OCI-M1 (cell line): ENCODE measurements around the gene MKLN1.
"Not testable (repeated sequence)": the region's sequence is repeated elsewhere in the genome, so short reads cannot be mapped to it uniquely, and the experiment has no call there.

ENCODE experiments used
- DNase-seq: peaks from one replicate; lab custom pipeline; 2025; lab: John Stamatoyannopoulos, UW

The MKLN1 gene

DNA sequence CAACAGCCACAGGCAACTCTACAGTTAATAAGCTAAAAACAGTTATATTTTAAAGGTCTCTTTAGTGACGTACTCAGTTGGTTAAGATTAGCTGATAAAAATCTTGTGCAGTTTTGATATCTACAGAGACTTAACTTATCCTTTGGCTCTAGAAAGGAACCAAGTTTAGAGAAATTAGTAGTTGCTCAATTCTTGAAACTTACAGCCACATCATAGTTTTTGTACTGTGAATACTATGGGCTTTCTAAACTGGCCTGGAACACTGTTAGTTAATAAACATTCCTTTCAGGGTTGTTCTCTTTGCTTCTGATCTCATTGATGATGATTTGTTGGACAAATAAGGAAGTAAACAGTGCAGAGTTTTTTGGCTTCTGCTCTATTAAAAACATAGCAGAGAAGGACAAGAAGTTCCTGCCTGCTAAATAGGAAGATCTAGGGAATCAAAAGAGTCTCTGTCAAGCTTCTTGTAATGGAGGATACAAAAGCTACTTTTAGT lies 73.1 kb downstream of the MKLN1 start:
- DNase-seq, result peak; percentile 23

DNA sequence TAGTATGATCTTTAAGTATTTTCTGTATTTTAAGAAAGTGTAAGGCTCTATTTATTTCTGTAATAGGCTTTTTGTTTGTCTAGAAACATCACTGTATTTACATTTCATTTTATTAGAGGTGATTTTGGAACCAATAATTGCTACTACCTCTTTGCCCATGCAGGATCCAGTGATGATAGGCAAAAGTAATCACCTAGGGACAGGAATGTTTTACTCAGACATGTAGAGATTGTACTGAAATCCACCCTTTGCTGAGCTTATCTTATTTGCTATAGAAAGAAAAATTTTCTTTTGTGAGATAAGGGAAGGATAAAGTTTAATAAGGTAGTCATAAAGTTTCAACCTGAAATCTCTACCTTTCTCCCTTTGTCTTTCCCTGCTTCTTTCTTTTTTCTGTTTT lies 73.5 kb downstream of the MKLN1 start:
- DNase-seq, result no peak

GRCh38 chr7:131403322-131403721 lies 75.6 kb downstream of the MKLN1 start:
- DNase-seq, result no peak

- DNase-seq, result no peak
These were observed 76.7 kb downstream of the MKLN1 start for GRCh38 chr7:131404226-131404911.

DNA sequence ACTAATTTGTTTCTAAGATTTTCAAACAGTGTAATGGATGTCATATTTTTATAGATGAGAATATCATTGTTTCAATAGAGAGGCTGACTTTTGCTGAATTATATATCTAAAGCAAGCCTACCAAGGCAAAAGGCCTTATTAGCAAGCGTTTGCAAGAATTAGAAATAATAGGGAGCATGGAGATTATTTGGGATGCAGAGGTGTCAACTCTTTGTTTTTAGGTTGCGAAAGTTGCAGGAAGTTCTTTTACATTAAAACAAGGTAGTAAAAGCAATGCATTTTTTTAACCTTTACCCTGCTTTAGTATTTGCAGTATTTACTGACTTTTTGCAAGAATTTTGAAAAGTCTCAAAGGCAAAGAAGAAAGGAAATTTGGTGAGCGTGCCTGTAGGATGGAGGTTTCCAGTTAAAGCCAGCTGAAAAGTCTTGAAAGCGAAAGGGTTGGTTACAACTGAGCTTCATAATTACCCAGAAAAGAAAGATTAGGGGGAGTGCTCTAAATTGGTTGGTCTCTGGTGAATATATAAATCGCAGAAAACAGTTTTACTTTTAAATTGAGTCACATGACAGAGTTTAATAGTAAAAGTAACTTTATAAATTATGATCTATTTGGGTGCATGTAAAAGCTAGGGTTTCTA lies 81.6 kb downstream of the MKLN1 start:
- DNase-seq, result no peak

DNA sequence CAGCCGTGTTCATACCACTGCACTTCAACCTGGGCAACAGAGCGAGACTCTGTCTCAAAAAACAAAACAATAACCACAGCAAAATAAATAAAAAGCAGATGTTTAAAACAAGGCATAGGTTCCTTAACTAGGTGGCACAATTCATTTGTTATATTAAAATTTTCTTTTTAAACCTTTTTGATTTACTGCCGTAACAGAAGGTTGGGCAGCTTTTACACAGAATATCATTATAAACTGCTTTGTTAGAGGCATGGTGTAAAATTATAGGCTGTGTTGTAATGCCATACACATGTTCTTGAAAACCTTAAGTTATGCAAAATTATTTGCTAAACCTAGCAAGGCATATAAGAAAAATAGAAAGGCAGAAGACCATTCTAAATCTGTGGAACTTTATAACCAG lies 84.4 kb downstream of the MKLN1 start:
- no peak for DNase-seq

DNA sequence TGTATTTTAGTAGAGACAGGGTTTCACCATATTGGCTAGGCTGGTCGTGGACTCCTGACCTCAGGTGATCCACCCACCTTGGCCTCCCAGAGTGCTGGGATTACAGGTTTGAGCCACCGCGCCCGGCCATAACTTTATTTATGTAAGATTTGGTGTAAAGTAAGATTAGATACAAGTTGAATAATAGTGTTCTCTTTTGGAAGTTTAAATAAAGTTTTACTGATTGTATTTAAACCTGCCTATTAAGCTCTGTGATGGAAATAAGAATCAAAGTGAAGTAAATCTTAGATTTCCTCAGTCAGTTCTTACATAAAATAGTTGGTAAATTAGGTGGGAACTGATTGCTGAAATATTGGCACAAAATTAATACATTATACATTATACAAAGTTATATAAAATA lies 86.0 kb downstream of the MKLN1 start:
- DNase-seq, result no peak

GRCh38 chr7:131424219-131424822 lies 96.6 kb downstream of the MKLN1 start:
- peak; percentile 62 for DNase-seq

- no peak for DNase-seq
These were observed 98.3 kb downstream of the MKLN1 start for GRCh38 chr7:131425992-131426391.

GRCh38 chr7:131430826-131431225 lies 103.2 kb downstream of the MKLN1 start:
- DNase-seq, result not testable (repeated sequence)

DNA sequence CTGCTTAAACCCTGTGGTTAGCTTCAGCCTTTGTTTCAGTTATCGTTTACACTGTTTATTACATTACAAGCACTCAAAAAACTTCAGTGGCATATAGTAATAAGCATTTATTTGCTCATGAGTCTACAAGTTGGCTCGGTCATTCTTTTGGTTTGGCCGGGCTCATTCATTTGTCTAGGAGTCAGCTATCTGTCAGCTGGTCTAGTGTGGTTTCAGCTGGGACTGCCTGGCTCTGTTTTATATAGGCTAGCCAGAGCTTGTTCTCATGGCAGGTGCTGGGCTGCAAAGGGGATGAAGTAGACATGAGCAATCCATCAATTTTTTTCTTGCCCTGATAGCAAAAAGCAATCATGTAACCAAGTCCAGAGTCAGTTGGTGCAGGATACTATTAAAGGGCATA lies 103.6 kb downstream of the MKLN1 start:
- DNase-seq, result no peak

DNA sequence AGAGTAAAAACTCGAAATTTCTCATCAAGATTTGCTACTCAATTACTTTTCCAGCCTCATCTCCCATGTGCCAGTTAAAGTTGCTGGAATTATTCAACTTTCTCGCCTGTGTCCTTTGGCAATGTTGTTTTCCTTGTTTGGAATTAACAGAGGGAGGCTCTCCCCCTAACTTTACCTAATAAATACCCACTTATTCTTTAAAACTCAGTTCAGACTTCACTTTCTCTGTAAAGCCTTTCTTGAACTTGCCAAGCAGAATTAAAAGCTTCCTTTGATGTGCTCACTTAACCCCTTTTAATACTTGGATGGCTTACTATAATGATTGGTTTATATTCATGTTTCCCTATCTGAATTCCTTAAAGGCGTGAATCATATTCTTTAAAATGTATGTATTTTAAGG lies 104.1 kb downstream of the MKLN1 start:
- no peak for DNase-seq

DNA sequence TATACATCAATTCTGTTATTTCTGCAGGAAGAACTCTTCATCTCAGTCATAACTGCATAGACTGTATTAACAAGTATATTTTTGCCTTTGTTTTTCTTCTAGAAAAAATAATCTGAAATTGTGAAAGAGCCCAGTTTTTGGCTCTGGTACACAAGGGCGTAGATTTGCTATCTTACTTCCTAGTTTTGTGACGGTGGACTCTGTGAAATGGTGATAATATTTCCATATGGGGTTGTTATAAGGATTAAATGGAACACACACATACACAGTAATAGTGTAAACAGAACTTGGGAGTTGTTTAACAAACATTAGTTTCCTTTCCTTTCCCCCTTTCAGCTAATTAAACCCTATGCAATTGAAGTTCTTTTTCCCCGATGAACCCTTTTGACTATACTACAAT lies 108.7 kb downstream of the MKLN1 start:
- no peak for DNase-seq

DNA sequence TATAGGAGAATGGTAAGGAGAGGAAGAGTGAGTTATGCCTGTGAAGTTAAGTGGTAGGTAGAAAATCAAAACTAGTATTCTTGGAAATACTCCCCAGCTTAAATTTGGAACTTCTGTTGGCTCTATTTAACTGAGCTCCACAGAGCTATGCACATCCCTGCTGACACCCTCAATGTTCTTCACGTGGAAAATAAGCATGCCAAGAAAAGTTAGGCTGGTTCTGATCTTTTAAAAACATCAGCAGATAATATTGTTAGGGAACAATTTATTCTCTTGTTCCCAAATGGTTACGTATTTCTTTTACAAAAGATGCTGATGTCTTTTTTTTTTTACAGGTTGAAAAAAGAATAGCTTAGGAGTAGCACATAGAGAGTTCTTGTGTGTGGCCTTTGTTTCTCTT lies 111.3 kb downstream of the MKLN1 start:
- no peak for DNase-seq

GRCh38 chr7:131443496-131443895 lies 115.8 kb downstream of the MKLN1 start:
- DNase-seq, result no peak

DNA sequence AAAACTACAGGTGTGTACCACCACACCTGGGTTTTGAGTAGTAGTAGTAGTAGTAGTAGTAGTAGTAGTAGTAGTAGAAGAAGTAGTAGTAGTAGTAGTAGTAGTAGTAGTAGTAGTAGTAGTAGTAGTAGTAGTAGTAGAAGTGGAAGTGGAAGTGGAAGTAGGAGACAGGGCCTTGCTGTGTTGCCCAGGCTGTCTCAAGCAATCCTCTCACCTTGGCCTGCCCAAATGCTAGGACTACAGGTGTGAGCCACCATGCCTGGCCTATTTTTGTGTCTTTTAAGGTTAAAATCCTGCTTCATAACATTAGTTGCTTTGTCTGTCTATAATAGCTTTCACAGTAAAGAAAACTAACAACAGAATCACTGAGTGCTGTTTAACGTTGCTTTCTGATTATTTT lies 117.0 kb downstream of the MKLN1 start:
- no peak for DNase-seq

GRCh38 chr7:131449373-131449902 lies 121.8 kb downstream of the MKLN1 start:
- no peak for DNase-seq

DNA sequence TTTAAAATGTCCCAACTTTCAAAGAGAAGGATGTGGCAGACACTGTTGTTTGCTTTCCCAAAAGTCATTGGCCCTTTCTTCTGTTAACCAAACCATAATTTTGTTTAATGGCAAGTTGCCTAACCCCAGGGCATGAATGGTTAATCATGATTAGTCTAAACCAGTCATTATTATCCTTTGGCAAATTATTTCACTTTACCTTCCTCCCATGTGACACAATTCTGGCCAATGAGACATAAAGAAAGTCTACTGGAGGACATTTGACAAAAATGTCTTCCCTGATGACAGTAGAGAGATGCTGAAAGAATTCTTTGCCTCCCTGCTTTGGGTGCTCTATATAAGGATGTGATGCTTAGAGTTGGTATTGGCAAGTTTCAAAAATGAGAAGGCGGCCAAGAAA lies 126.8 kb downstream of the MKLN1 start:
- DNase-seq, result no peak

DNA sequence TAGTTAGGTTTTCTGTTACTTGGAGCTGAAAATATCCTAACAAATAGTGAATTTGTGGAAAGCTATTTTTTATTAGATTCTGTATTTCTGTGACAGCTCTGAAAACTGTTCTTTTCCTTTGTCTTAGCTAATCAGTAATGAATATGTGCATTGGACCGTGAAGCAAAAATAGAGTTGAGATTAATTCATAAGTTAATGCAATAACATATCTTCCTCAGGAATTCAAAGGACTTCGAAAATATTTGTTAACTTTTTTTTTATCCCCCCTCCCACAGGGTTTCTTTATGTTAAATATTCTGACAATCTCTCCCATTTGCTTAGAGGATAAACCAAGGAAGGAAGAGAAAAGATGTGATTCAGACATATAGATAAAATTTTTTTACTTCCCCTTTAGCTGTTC lies 127.3 kb downstream of the MKLN1 start:
- no peak for DNase-seq

GRCh38 chr7:131455546-131455945 lies 127.9 kb downstream of the MKLN1 start:
- DNase-seq, result no peak

- no peak for DNase-seq
These were observed 128.7 kb downstream of the MKLN1 start for GRCh38 chr7:131456338-131456737.

- DNase-seq, result no peak
These were observed 131.6 kb downstream of the MKLN1 start for GRCh38 chr7:131459256-131459655.

GRCh38 chr7:131462059-131462458 lies 134.4 kb downstream of the MKLN1 start:
- DNase-seq, result no peak
